Measurements from ENCODE around the gene TNXB.
"Not testable (repeated sequence)": the region's sequence is repeated elsewhere in the genome, so short reads cannot be mapped to it uniquely, and the experiment has no call there.

The TNXB gene

GRCh38 chr6:32108727-32109113, 418 bp downstream of the TNXB start:
- DNase-seq = no peak

GRCh38 chr6:32108094-32108627, 977 bp downstream of the TNXB start:
- no peak for DNase-seq

- DNase-seq = no peak
Measured at GRCh38 chr6:32107406-32107805, 1.7 kb downstream of the TNXB start.

GRCh38 chr6:32105433-32105832, 3.7 kb downstream of the TNXB start:
- no peak for DNase-seq

GRCh38 chr6:32102255-32102654, 6.9 kb downstream of the TNXB start:
- no peak for DNase-seq

- DNase-seq = not testable (repeated sequence)
Measured at GRCh38 chr6:32100251-32100650, 8.9 kb downstream of the TNXB start.

- no peak for DNase-seq
Measured at GRCh38 chr6:32097364-32097763, 11.8 kb downstream of the TNXB start.

- DNase-seq = no peak
Measured at GRCh38 chr6:32096394-32097258, 12.5 kb downstream of the TNXB start.

- no peak for DNase-seq
Measured at GRCh38 chr6:32096087-32096393, 13.1 kb downstream of the TNXB start.

- DNase-seq = no peak
Measured at GRCh38 chr6:32095338-32096086, 13.6 kb downstream of the TNXB start.

- no peak for DNase-seq
Measured at GRCh38 chr6:32092760-32093497, 16.2 kb downstream of the TNXB start.

- DNase-seq = no peak
Measured at GRCh38 chr6:32089082-32089828, 19.9 kb downstream of the TNXB start.

GRCh38 chr6:32088487-32089049, 20.6 kb downstream of the TNXB start:
- no peak for DNase-seq

- DNase-seq = no peak
Measured at GRCh38 chr6:32087574-32088486, 21.3 kb downstream of the TNXB start.

GRCh38 chr6:32086661-32087573, 22.2 kb downstream of the TNXB start:
- no peak for DNase-seq

GRCh38 chr6:32085759-32086459, 23.2 kb downstream of the TNXB start:
- no peak for DNase-seq

- DNase-seq = no peak
Measured at GRCh38 chr6:32084780-32085179, 24.4 kb downstream of the TNXB start.

- no peak for DNase-seq
Measured at GRCh38 chr6:32083812-32084768, 25.0 kb downstream of the TNXB start.
